Measurements from ENCODE around the gene GOLPH3. TPM values are rescaled to one million over a fixed set of nuclear protein-coding genes. Genes with fewer than 3 reads are reported as not detected.
"Not testable (repeated sequence)": the region's sequence is repeated elsewhere in the genome, so short reads cannot be mapped to it uniquely, and the experiment has no call there.

The GOLPH3 gene
- total RNA-seq, 2 donors from 2014 or later = 60.6 to 63.7 TPM

GRCh38 chr5:32088214-32088613, 85.9 kb downstream of the GOLPH3 start:
- Histone ChIP-seq H3K27ac (no peak overlapping the region), H3K27me3 (no peaks in the 10 kb centered on the region), H3K9me3 (no peaks in the 10 kb centered on the region), H3K36me3 (peaks cover 44% of the 10 kb centered on the region), H3K4me1 (no peaks in the 10 kb centered on the region), H3K4me3 (no peak overlapping the region)
- peak; percentile 50 for DNase-seq (ENCODE audit: low spot score)
- TF ChIP-seq CTCF (IDR thresholded peaks at IDR 0.05) = no peak

- H3K27me3 ChIP-seq = no peaks in the 10 kb centered on the region
- H3K4me1 ChIP-seq = no peaks in the 10 kb centered on the region
- H3K36me3 ChIP-seq = peaks cover 46% of the 10 kb centered on the region
- H3K9me3 ChIP-seq = no peaks in the 10 kb centered on the region
- no peak overlapping the region for H3K4me3 ChIP-seq
- TF ChIP-seq CTCF (IDR thresholded peaks at IDR 0.05) = no peak
- no peak overlapping the region for H3K27ac ChIP-seq
- DNase-seq (ENCODE audit: low spot score) = peak; percentile 49
Observed at GRCh38 chr5:32087086-32088082, 86.7 kb downstream of the GOLPH3 start.

- Histone ChIP-seq H3K4me1 (no peaks in the 10 kb centered on the region), H3K4me3 (no peak overlapping the region), H3K27ac (no peak overlapping the region), H3K27me3 (no peaks in the 10 kb centered on the region), H3K9me3 (no peaks in the 10 kb centered on the region), H3K36me3 (peaks cover 30% of the 10 kb centered on the region)
- DNase-seq (ENCODE audit: low spot score) = peak; percentile 46
- no peak for TF ChIP-seq CTCF (IDR thresholded peaks at IDR 0.05)
Observed at GRCh38 chr5:32083981-32084430, 90.1 kb downstream of the GOLPH3 start.

GRCh38 chr5:32082701-32083100, 91.4 kb downstream of the GOLPH3 start:
- no peaks in the 10 kb centered on the region for H3K27me3 ChIP-seq
- DNase-seq (ENCODE audit: low spot score) = no peak
- no peak for TF ChIP-seq CTCF (IDR thresholded peaks at IDR 0.05)
- H3K4me3 ChIP-seq = no peak overlapping the region
- no peaks in the 10 kb centered on the region for H3K9me3 ChIP-seq
- no peak overlapping the region for H3K27ac ChIP-seq
- peaks cover 16% of the 10 kb centered on the region for H3K36me3 ChIP-seq
- no peaks in the 10 kb centered on the region for H3K4me1 ChIP-seq

GRCh38 chr5:32080565-32080964, 93.6 kb downstream of the GOLPH3 start:
- not testable (repeated sequence) for H3K36me3 ChIP-seq, H3K27ac ChIP-seq, H3K4me3 ChIP-seq, H3K27me3 ChIP-seq, H3K4me1 ChIP-seq, H3K9me3 ChIP-seq
- peak; percentile 28 for DNase-seq (ENCODE audit: low spot score)

GRCh38 chr5:32078855-32079254, 95.3 kb downstream of the GOLPH3 start:
- H3K9me3 ChIP-seq, H3K27me3 ChIP-seq, H3K4me3 ChIP-seq, H3K4me1 ChIP-seq, H3K27ac ChIP-seq: not testable (repeated sequence)
- peaks cover 18% of the 10 kb centered on the region for H3K36me3 ChIP-seq
- peak; percentile 38 for DNase-seq (ENCODE audit: low spot score)
